GM18499 (cell line): Measurements from ENCODE around the gene TUBA4B.

Experiments
- ATAC-seq: cut with Tn5 transposase; IDR thresholded peaks from one replicate; pipeline ENCODE4 v1.9.1; 2021; ENCODE audit warnings: moderate number of reproducible peaks; ENCODE audit not compliant: insufficient read depth, unreplicated experiment

The TUBA4B gene

DNA sequence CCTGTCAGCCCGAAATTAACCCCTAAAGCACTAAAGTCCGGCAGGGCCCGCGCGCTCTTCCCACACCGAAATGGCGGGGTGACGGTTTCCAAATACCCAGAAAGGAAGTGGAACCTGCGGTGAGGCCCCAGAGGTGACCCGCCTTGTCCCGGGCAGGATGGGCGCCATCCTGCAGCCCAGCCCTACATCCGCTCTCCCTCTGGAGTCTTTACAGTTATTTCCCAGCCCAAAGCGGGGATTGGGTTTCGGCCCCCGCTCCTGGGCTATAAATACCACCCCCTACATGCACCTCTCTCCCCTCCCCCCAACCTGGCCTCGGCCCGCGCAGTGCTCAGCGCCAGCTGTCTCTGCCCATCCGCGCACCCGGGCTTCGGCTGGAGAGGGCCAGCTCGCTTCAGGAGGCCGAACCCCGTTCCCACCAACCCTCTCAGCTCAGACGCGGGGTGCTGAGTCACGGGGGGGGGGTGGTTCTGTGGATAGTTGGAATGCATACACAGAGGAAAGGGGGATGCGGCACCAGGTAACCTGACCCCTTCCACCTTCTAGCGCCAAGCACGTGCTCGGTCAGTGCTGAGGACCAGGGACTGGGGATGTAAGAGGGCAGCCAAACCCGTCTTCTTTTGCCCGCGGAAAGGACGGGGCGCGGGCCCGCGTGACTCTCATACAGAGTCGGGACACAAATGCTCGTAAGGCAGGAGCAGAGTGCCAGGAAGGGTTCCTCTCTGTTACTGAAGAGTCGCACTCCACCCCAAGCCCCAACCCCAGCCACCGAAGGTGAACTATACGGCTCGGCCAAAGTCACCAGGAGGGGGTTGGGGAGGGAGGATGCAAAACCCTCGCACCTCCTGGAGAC lies at the start of gene TUBA4B:
Gene TUBA4B (plus strand): TSS at position 344 of the 853 bp plus-strand sequence. CDS start 165 bp downstream, at position 509.
- no peak for ATAC-seq

DNA sequence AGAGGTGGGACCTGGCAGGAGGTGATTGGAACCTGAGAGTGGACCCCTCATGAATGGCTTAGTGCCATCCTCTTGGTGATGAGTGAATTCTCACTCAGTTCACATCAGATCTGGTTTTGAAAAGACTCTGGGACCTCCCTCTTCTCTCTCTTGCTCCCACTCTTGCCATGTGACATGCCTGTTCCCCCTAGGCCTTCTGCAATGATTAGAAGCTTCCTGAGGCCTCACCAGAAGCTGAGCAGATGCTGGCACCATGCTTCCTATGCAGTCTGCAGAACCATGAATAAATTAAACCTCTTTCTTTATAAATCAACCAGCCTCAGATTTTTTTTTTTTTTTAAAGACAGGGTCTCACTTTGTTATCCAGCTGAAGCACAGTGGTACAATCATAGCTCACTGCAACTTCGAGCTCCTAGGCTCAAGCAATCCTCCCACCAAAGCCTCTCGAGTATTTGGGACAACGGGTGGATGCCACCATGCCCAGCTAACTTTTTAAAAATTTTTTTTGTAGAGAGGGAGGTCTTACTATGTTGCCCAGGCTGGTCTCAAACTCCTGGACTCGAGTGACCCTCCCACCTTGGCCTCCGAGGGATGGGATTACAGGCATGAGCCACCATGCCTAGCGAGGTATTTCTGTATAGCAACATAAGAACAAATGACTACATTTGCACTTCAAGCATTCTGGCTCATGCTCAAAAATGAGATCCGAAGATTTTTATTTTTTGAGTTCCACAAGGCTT lies 48.4 kb upstream of the TUBA4B start:
- ATAC-seq, result no peak

DNA sequence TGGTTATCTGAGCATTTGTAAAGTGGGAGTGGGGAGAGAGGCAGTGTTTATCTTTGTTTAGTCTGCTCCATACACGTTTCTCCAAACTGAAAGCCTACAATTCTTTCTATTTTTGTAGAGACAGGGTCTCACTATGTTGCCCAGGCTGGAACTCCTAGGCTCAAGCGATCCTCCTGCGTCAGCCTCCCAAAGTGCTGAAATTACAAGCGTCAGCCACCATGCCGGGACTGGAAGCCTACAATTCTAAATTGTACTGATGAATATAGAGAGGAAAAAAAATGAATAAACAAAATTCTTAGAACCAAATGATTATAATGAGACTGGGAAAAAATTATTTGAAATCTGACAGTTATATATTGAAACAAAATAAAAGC lies 47.9 kb upstream of the TUBA4B start:
- ATAC-seq, result no peak

DNA sequence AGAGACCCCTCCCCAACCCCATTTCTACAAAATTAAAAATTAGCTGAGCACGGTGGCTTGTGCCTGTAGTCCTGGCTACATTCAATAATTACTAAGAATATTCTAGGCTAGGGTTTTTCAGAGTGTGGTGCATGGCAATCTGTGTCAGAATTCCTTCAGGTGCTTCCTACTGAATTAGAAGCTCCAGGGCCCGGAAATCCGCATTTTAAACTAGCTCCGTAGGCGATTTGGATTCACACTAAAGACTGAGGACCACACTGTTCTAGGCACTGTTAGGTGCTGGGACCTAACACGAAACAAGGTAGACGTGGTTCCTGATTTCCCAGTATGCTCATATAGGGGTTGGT lies 47.1 kb upstream of the TUBA4B start:
- ATAC-seq, result no peak

DNA sequence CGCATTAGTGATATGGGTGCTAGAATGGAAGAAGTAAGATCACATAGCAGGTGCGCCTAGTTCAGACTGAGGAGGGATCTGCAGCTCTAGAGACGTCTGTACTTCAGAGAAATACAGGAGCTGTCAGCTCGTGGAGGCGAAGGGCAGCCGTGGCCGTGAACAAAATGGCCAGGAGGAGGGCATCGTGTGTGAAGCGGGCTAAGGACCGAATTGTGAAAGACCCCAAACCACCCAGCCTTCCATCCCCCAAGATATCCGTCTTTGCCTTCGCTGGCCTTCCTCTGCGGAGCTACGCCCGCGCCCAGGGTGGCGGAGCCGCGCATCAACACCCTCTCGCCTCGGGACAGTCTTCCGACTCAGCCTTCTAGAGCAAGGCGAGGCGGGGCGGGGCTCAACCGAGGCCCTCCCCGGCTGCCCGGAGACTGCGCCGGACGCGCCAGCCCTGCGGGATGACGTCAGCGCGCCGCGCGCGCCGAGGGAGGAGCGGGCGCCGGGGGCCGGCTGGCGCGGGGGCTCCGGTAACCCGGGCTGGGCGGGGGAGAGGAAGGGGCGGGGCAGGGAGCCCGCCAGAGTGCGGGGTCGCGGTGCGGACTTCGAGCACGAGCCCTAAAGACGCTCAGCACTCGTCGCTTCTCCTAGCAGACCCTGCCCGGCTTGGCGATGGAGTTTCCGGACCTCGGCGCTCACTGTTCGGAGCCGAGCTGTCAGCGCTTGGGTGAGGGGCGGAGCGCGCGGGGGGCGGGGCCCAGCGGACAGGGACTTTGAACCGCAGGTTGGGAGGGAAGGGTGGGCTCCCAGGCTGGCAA lies 46.5 kb upstream of the TUBA4B start, which contains the start of gene ZFAND2B:
Gene ZFAND2B (plus strand): TSS at position 455 of the 806 bp plus-strand sequence. CDS start 206 bp downstream, at position 661.
- ATAC-seq, result peak; percentile 80

DNA sequence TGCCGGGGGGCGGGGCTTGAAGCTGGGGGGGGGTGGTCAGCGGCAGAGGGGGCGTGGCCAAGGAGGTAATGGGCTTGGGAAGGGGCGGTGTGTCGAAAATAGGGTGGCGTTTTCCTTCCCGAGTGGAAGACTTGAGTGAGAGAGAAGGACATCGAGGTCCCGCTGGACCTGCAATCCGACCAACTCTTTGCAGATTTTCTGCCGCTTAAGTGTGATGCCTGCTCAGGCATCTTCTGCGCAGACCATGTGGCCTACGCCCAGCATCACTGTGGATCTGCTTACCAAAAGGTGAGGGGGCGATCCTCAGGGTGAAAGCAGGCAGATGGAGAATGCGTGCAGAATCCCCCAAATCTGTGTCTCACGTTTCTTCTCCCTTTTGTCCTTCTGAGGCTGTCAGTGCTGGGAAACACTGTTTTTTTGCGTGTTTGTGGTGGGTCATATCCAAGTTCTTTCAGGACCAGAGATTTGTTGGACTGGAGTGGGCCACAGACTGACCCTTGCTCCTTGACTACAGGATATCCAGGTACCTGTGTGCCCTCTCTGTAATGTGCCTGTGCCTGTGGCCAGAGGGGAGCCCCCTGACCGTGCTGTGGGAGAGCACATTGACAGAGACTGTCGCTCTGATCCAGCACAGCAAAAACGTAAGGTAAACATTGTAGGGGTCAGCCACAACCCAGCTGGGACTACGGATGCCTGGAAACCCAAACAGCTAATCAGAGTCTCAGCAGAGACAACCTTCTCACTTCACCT lies 45.7 kb upstream of the TUBA4B start:
- ATAC-seq, result no peak

DNA sequence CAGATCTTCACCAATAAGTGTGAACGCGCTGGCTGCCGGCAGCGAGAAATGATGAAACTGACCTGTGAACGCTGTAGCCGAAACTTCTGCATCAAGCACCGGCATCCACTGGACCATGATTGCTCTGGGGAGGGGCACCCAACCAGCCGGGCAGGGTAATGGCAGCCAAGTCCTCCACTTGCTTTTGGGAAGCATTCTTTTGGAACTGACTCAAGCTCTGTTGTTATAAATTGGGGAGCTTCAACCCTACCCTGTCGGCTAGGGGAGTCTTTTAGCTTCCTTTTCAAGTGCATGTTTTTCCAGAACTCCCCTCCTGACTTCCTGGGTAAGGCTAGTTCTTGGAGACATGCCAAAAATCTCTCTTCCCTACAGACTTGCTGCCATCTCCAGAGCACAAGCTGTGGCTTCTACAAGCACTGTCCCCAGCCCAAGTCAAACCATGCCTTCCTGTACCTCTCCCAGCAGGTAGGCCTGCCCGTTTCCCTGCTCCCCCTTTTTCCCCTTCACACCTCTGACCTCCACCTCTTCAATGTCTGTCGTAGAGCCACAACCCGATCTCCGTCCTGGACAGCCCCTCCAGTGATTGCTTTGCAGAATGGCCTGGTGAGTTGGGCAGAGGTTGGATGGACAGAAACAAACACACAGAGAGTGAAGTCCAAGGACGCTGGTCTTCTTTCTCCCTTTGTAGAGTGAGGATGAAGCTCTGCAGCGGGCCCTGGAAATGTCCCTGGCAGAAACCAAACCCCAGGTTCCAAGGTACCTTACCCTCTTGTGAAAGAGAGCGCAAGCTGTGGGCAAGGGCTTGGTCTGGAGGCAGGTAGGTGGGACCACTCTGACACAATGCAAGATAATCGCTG lies 44.9 kb upstream of the TUBA4B start:
- ATAC-seq, result no peak

DNA sequence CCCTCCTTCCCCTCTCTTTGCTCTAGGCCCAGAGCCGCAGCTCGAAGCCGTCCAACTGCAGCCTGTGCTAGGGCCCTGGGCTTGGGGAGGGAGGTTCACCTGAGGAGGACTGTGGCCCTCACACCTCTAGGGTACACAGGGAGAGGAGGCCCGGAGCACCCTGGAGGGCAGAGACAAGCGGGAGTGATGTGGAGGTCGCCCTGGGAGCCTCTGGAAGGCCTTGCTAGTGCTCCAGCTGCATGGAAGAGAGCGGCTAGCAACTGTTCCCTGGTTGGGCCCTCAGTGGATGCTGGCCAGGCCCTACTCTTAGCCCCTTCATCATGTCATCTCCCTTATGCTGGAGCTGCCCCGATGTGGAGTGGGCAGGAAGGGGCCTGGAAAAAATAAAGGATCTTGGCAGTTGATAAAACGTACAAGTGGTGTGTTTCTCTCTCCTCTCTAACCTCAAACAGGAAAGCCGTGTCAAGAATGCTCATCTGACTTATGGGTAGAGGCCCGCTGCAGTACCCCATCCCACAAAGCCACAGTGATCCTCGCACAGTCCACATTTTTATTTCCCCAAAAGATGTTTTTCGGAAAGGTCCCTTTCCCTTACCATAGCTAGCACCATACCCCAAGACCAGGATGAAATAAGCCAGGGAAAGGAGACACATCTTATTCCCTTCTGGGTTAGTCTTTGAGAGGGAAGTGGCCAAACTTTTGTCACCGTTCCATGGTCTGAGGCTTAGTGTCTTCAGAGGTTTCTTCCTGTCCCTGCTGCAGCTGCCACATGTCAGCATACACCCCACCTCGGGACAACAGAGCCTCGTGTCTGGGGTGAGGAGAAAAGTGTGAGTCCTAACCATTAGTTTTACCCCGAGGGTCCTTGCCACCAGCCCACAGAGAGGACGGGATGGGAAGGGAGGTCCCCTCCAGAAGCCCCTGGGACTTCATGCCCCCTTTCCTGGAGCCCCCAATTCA lies 43.5 kb upstream of the TUBA4B start:
- no peak for ATAC-seq

DNA sequence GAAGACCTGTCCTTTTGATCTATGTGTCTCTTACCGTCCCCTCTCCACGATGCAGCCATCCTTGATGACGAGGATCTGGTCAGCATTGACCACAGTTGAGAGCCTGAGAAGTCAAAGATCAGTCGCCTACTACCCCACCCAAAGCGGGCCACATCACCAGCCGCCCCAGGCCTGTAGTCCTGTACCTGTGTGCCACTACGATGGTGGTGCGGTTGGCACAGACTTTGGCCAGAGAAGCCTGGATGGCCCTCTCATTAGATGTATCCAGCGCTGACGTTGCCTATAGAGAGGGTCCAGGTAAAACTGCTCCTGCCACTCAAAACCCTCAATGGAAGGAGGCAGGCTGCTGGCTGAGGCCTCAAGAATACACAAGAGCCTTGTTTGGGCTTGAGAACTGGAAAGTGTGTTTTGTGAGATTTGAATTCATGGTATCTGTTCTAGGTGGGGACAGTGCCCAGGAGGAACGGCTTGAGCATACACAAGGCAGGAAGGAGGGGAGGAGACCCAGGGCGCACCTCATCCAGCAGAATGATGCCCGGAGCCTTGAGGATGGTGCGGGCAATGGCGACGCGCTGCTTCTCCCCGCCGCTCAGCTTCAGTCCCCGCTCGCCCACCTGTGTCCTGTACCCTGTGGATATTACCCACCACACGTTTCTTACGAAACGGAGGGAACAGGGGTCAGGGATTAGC lies 42.7 kb upstream of the TUBA4B start:
- no peak for ATAC-seq

DNA sequence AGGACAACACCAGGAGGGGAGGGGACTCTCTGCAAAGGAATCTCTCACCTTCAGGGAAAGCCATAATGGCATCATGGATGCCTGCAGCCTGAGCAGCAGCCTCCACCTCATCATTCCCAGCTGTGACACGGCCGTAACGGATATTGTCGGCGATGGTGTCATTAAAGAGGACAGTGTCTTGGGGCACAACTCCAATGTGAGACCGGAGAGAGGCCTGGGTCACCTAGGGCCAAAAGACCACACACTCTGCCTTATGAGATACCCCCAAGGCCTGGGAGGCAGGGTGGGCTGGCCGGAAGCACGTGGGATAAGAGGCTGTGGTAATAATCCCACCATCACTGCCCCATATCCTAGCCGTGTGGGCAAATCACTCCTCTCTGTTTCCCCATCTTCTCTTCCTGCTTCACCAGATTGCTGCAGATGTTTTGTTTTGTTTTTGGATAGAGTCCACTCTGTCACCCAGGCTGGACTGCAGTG lies 42.1 kb upstream of the TUBA4B start:
- ATAC-seq, result no peak

DNA sequence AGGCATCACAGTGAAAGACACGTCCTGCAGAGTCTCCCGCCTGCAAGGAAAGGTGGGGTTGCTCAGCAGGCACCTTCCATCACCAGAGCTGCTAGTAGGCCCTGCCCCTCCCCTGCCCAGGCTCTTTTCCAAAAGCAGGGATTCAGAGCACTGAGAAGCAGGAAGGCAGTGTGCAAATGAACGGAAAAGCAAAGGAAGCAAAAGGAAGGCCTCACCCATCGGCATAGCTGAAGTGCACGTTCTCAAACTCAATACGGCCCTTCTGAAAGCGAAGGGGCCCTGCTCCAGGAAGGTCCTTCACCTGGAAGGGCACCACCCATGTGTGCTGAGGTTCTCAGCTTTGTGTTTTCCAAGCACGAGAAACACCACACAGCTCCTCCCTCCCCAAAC lies 40.0 kb upstream of the TUBA4B start:
- no peak for ATAC-seq

DNA sequence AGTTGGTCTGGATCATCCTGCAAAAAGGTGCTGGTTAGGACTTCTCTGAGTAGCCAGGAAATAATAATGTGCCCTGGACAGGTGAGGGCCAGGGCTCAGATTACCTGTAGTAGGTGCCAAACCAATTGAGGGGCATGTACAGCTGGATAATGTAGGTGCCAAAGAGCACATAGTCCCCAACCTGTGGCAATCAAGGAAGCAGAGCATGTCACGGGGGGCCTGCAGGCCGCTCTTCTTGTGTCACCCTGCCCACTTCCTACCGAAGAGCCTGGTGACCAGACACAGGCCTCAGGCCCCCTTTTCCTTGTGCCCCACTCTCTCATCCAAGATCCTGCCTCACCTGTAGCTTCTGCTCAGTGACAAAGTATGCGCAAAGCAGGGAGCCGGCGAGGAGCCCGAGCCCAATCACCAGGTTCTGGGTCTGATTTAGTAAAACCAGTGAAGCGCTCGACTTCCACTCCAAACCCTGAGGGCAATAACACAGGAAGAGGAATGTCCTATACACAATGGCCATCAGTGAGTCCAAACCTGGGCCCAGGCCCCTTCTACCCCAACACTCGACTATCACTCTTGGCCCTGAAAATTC lies 39.5 kb upstream of the TUBA4B start:
- no peak for ATAC-seq

DNA sequence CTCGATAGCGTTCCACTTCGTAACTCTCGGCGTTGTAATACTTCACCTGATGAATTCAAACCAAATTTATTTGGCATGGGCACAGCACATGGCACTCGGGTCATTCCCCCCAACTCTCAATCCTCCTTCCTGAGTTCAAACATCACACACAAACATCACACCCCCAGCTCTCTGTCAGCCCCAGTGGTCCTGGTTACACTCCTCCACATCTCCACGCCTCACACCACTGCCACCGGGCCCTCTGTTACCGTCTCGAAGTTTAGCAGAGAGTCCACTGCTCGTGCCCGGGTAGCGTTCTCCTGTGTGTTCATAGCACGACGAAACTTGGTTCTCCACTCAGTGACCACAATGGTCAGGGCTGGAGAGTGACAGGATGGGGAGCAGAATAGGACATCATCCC lies 38.9 kb upstream of the TUBA4B start:
- ATAC-seq, result no peak

DNA sequence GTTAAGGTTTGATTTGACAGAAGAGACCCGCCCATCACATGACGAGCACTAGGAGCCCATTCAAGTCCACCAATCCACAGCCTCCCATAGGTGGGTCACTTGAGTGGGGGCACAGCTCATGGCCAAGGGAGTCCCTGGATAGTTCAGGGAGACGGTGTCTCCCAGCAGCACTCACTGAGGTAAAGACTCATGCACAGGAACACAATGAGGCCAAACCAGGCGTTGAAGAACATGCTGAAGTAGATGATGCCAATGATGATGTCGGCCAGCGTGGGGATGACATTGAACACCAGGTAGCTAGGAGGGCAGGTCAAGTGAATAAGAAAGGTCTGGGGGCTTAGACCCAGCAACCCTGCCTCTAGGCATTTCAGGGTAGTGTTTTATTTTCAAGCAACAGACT lies 38.3 kb upstream of the TUBA4B start:
- no peak for ATAC-seq

DNA sequence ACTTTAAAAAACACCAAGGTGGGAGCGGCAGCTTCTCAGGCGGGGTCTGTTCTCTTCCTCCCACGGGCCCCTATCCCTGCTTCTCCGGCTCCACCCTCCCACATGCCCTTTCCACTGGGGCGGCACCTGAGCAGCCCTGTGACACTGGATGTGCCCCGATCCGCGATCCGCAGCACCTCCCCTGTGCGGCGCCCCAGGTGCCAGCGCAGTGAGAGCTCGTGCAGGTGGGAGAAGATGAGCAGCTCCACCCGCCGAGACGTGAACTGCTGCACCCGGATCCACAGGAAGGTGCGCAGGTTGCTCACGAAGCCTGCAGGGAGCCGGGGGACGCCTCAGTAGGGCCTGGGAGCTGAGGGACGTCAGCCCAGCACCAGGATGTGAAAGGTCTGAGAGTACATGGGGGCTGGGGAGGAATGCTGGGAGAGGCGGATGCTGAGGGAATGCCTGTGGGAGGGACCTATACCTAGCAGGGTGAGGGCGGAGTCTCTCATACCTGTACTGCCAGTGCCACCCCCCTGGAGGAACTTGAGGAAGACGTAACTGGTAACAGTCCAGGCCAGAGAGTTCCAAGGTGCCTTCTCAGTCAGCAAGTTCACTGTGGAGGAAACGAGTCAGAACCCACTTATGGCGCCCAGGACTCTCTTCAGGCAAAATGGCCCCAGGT lies 37.0 kb upstream of the TUBA4B start:
- no peak for ATAC-seq

DNA sequence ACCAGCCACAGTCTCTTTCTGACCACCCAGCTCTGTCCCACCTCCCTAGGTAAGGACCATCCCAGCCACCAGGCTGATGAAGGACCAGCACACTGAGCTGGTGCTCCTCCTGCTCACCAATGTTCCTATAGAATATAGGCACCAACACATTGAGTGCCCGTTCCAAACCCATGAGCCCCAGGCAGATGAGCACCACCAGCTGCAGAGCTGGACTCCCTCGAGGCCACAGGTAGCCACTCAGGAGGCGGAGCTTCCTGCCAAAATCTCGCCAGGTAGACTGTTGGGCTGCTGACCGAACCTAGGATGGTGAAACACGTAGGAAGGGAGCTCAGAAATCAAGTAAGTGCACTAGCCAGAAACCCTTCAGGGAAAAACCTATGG lies 36.5 kb upstream of the TUBA4B start:
- no peak for ATAC-seq
